T-cell (primary cell): ENCODE results near the gene DENND5B. TPM values are rescaled to one million over a fixed set of nuclear protein-coding genes. Genes with fewer than 3 reads are reported as not detected.

Experiments used
- ATAC-seq, 4 experiments: fragments of 200-7000 bp in 3 of 4; fragments of 150-1000 bp in 1 of 4; cut with Tn5 transposase; replicated peaks in 1 of 4; 1 replicate in 3 of 4; 2 replicates in 1 of 4; pipeline ENCODE4 v1.10.0; 2021; ENCODE audit warnings: moderate library complexity in 3 of 4, mild to moderate bottlenecking in 2 of 4, moderate number of reproducible peaks in 1 of 4
- CTCF ChIA-PET, 2 donors: fragments of 300-600 bp; sonication (Branson Sonifier 250); formaldehyde crosslinking; loops; one replicate each; lab custom pipeline; 2022; ENCODE audit warnings: antibody characterized with exemption in 2 of 2; lab: Charles Lee
- POLR2A ChIA-PET, 2 donors: fragments of 300-600 bp; sonication (Branson Sonifier 250); formaldehyde crosslinking; loops; one replicate each; lab custom pipeline; 2022; ENCODE audit warnings: antibody characterized with exemption in 2 of 2; lab: Charles Lee
- DNase-seq, 35 experiments: peaks; one replicate each; pipeline versions ENCODE4 v3.0.0 to v3.0.0-alpha.2; 2013 to 2023
- H3K27ac ChIP-seq: one replicate; pipeline ENCODE4 v1.5.1; 2013; ENCODE audit warnings: low read length
- H3K27me3 ChIP-seq, 2 experiments: replicated peaks in 1 of 2; 1 replicate in 1 of 2; 2 replicates in 1 of 2; pipeline versions ENCODE4 v1.6.1 to v1.7.0; 2013; ENCODE audit warnings: low read length in 1 of 2, mixed read lengths in 1 of 2; ENCODE audit not compliant: control insufficient read depth in 2 of 2, insufficient read depth in 2 of 2; ENCODE audit errors: extremely low read depth in 1 of 2
- H3K36me3 ChIP-seq, 2 donors: 1 replicate in 1 of 2; 2 replicates in 1 of 2; pipeline versions ENCODE4 v1.6.1 to v1.7.0; 2013; ENCODE audit warnings: low read length in 1 of 2; ENCODE audit not compliant: control insufficient read depth in 2 of 2, insufficient read depth in 1 of 2; ENCODE audit errors: extremely low read depth in 1 of 2
- H3K4me1 ChIP-seq, 2 experiments: 1 replicate in 1 of 2; 2 replicates in 1 of 2; pipeline versions ENCODE4 v1.6.1 to v1.7.0; 2013; ENCODE audit warnings: low read length in 2 of 2, mixed read lengths in 1 of 2; ENCODE audit not compliant: insufficient read depth in 2 of 2, control insufficient read depth in 1 of 2; ENCODE audit errors: extremely low read depth in 1 of 2
- H3K4me3 ChIP-seq, 2 donors: 1 replicate in 1 of 2; 2 replicates in 1 of 2; pipeline versions ENCODE4 v1.5.1 to v1.7.0; 2013; ENCODE audit warnings: mild to moderate bottlenecking in 2 of 2, low read length in 1 of 2, moderate library complexity in 1 of 2; ENCODE audit not compliant: control insufficient read depth in 1 of 2; ENCODE audit errors: extremely low read depth in 1 of 2
- H3K9me3 ChIP-seq: 2 replicates; pipeline ENCODE4 v1.7.0; 2013
- H3K27ac Mint-ChIP-seq, 2 donors: one replicate each; pipeline ENCODE4 v1.8.0; 2020 to 2021; ENCODE audit warnings: mild to moderate bottlenecking in 2 of 2, mixed read lengths in 2 of 2
- H3K27me3 Mint-ChIP-seq, 2 donors: one replicate each; pipeline ENCODE4 v1.8.0; 2021 to 2022; ENCODE audit warnings: mixed read lengths in 2 of 2
- H3K36me3 Mint-ChIP-seq: one replicate; pipeline ENCODE4 v1.8.0; 2021; ENCODE audit warnings: mixed read lengths
- H3K4me1 Mint-ChIP-seq, 3 donors: one replicate each; pipeline ENCODE4 v1.8.0; 2020 to 2022; ENCODE audit warnings: mixed read lengths in 3 of 3, mild to moderate bottlenecking in 1 of 3
- H3K4me3 Mint-ChIP-seq, 3 donors: one replicate each; pipeline ENCODE4 v1.8.0; 2020 to 2022; ENCODE audit warnings: mild to moderate bottlenecking in 3 of 3, mixed read lengths in 3 of 3, moderate library complexity in 3 of 3
- H3K9me3 Mint-ChIP-seq, 3 donors: one replicate each; pipeline ENCODE4 v1.8.0; 2020 to 2022; ENCODE audit warnings: mixed read lengths in 3 of 3
- WGBS: methylation state at CpG from one replicate; pipeline ENCODE4 v1.1.5; 2013; ENCODE audit warnings: missing lambda C conversion rate; ENCODE audit not compliant: insufficient coverage; 5-methylcytosine and 5-hydroxymethylcytosine counted together
- total RNA-seq, 35 experiments: library from RNA in 6 of 35; stranded (reverse) in 6 of 35; fragments of 120-200 nt in 1 of 35; gene quantifications; one replicate each; pipeline versions ENCODE4 v1.2.1 to v1.2.4 and lab custom pipeline; 2013 to 2026

Gene DENND5B
- total RNA-seq, result 1 to 10 TPM in 3 of 5 donors, under 1 TPM in 2; 0.38 to 2.6 (median 1.2) TPM
- total RNA-seq (2013), result 0.64 TPM
- total RNA-seq (lab: John Stamatoyannopoulos, UW), result 0.14 to 3.9 (median 0.58) reads per million in 29 experiments

DNA sequence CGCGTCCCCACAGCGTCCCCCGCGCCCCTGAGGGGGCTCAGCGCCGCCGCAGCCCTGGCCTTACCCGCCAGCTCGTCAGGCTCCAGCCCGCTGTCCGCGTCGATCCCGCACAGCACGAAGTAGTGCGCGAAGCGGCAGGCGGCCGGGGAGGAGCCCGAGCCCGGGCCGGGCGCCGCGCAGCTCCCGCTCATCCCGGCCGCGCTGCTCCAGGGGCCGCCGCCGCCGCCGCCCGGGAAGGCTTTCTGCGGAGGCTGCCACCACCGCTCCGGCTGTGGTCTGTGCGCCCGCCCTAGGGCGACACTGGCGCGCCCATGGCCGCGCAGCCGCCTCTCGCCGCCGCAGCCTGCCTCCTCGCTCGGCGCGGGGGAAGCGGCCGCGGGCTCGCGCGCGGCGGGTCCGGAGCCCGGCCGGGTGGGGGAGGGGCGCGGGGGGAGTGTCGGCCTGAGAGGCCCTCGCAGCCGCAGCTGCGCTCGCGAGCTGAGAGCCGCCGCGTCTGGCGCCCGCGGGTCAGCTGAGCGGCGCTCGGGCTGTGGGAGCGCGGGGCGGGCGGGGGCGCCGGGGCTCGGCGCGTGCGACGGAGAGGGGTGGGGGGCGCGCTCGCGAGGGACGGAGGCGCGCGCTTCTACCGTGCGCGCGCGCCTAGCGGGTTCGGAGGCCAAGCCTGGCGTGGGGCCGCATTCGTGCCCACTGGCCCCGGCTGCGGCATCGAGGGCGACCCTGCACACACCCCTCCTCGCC, at the start of gene DENND5B:
TSS of gene DENND5B (minus strand) at position 495 of the 738 bp plus-strand sequence. CDS start at position 191, 304 bp downstream.
- H3K27ac ChIP-seq, result no peak within 1 kb of the TSS
- H3K9me3 ChIP-seq, result no peaks in the 10 kb centered on the region
- H3K4me1 ChIP-seq, result peaks cover 0 to 11% of the 10 kb centered on the region in 2 experiments
- CTCF ChIA-PET, result no interaction called here
- H3K27me3 Mint-ChIP-seq, result peaks cover 51% of the 10 kb centered on the region in 2 donors
- peak within 1 kb of the TSS; percentile 26 to 91 for H3K4me3 ChIP-seq
- peaks cover 9 to 13% (median 11%) of the 10 kb centered on the region in 3 donors for H3K4me1 Mint-ChIP-seq
- DNase-seq (peak in 7 of 35 experiments; percentile 2 to 14 (median 8)), ATAC-seq (peak; percentile 33 to 52 (median 46))
- WGBS, result under 1% methylated on average over 108 of the region's 117 CpGs
- H3K27ac Mint-ChIP-seq, result no peak within 1 kb of the TSS
- H3K36me3 ChIP-seq, result no peaks in the 10 kb centered on the region
- POLR2A ChIA-PET, result no interaction called here
- peaks cover 5% of the 10 kb centered on the region for H3K36me3 Mint-ChIP-seq
- H3K9me3 Mint-ChIP-seq, result peaks cover 0 to 6% (median 0%) of the 10 kb centered on the region in 3 donors
- peak within 1 kb of the TSS; percentile 75 to 85 (median 85) for H3K4me3 Mint-ChIP-seq
- peaks cover 0 to 46% of the 10 kb centered on the region in 2 experiments for H3K27me3 ChIP-seq

- Histone ChIP-seq H3K4me3 (no peak overlapping the region), H3K9me3 (no peaks in the 10 kb centered on the region), H3K4me1 (no peaks in the 10 kb centered on the region), H3K27me3 (no peaks in the 10 kb centered on the region), H3K27ac (no peak overlapping the region), H3K36me3 (no peaks in the 10 kb centered on the region)
- ChIA-PET POLR2A (no interaction called here), CTCF (interaction anchor here in 1 of 2 donors (0.7 to 0.9 kb wide), 4 partner anchors 18 to 846 kb away, joined by 3 to 4 read pairs (median 3); no protein-coding TSS in a partner anchor)
- H3K36me3 Mint-ChIP-seq, result no peaks in the 10 kb centered on the region
- no peaks in the 10 kb centered on the region for H3K27me3 Mint-ChIP-seq
- ATAC-seq (no peak), DNase-seq (no peak)
- no peak overlapping the region for H3K4me3 Mint-ChIP-seq
- 80% methylated on average over 1 of the region's 1 CpG for WGBS
- H3K4me1 Mint-ChIP-seq, result peaks cover 5 to 10% (median 7%) of the 10 kb centered on the region in 3 donors
- H3K27ac Mint-ChIP-seq, result no peak overlapping the region
- no peaks in the 10 kb centered on the region for H3K9me3 Mint-ChIP-seq
Observed at GRCh38 chr12:31634620-31635019, 43.7 kb upstream of the DENND5B start.

DNA sequence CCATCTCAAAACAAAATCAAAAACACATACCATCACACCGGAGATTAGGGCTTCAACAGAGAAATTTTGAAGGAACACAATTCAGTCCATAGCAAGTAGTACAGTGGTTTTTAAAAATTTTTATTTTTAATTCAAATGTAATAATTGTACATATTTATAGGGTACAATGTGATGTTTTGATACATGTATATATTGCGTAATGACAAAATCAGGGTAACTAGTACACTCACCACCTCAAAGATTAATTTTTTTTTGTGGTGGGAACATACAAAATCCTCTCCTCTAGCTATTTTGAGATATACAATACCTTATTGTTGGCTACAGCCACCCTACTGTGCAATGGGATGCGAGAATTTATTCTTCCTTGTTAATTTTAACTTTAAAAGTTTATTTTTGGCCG, 42.5 kb upstream of the DENND5B start:
- peaks cover 5 to 10% (median 7%) of the 10 kb centered on the region in 3 donors for H3K4me1 Mint-ChIP-seq
- Histone ChIP-seq H3K36me3 (no peaks in the 10 kb centered on the region), H3K4me3 (no peak overlapping the region), H3K27ac (no peak overlapping the region), H3K27me3 (no peaks in the 10 kb centered on the region), H3K4me1 (no peaks in the 10 kb centered on the region), H3K9me3 (no peaks in the 10 kb centered on the region)
- no peak overlapping the region for H3K4me3 Mint-ChIP-seq
- H3K36me3 Mint-ChIP-seq, result no peaks in the 10 kb centered on the region
- ChIA-PET CTCF (interaction anchor here in 1 of 2 donors (0.8 kb wide), 1 partner anchor 13 kb away, joined by 4 read pairs; no protein-coding TSS in a partner anchor), POLR2A (no interaction called here)
- no CpG with 5 or more reads among the region's 4 CpGs for WGBS
- H3K9me3 Mint-ChIP-seq, result no peaks in the 10 kb centered on the region
- DNase-seq, result no peak
- H3K27ac Mint-ChIP-seq, result no peak overlapping the region
- peaks cover 0 to 3% of the 10 kb centered on the region in 2 donors for H3K27me3 Mint-ChIP-seq
- no peak for ATAC-seq

DNA sequence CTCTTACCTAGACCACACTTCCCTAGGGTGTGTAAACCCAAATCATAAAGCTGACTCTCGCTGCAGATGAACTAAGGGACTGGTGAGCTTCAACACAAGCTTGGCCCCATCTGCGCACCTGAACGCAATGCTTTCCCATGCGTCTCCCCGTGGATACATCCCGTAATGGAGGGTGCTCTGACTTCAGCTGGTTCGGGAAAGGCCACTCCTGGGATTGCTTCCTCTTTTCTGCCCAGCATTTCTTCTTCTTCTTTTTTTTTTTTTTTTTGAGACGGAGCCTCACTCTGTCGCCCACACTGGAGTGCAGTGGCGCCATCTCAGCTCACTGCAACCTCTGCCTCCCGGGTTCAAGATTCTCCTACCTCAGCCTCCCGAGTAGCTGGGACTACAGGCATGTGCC, 40.9 kb upstream of the DENND5B start:
- Histone ChIP-seq H3K4me3 (no peak overlapping the region), H3K9me3 (no peaks in the 10 kb centered on the region), H3K36me3 (no peaks in the 10 kb centered on the region), H3K27me3 (peaks cover 0 to 2% of the 10 kb centered on the region in 2 experiments), H3K27ac (no peak overlapping the region), H3K4me1 (no peaks in the 10 kb centered on the region)
- Mint-ChIP-seq H3K9me3 (no peaks in the 10 kb centered on the region), H3K27ac (no peak overlapping the region), H3K4me1 (peaks cover 5 to 8% (median 7%) of the 10 kb centered on the region in 3 donors), H3K36me3 (no peaks in the 10 kb centered on the region), H3K4me3 (no peak overlapping the region), H3K27me3 (peaks cover 0 to 3% of the 10 kb centered on the region in 2 donors)
- 75% methylated on average over 7 of the region's 12 CpGs for WGBS
- no peak for ATAC-seq
- no peak for DNase-seq
- ChIA-PET CTCF (interaction anchor here (0.6 to 1.1 kb wide), 3 partner anchors 19 to 229 kb away, joined by 3 read pairs; no protein-coding TSS in a partner anchor), POLR2A (interaction anchor here in 1 of 2 donors (0.6 kb wide), 1 partner anchor 241 kb away, joined by 4 read pairs; no protein-coding TSS in a partner anchor)

DNA sequence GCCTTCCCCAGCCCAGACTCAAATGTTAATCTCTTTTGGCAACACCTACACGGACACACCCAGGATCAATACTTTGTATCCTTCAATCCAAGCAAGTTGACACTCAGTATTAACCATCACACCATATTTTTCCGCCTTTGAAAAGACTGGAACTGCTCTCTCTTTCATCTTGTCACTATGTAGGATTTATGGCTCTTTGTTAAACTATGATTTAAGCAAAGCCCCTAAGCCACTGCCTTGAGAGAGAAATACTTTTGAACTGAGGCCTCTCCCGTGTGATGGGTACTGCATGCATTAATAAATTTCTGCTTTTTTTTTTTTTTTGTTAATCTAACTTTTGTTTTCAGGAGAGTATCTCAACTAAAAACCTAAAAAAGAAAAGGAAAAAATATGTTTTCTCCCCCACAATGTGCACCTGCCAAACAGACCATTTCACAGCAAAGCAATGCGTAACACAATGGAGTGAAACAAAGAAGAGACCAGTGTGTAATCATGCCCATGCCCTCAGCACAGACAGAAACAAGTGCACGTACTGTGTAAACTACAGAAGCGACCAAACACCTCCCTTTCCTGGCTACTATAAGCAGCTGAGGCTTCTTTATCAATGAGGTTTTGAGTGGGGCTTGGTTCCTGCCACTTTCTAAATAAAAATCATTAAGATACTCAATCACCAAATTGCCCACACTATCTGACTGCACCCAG, 40.2 kb upstream of the DENND5B start:
- Histone ChIP-seq H3K9me3 (no peaks in the 10 kb centered on the region), H3K36me3 (no peaks in the 10 kb centered on the region), H3K27ac (no peak overlapping the region), H3K27me3 (peaks cover 0 to 2% of the 10 kb centered on the region in 2 experiments), H3K4me3 (no peak overlapping the region), H3K4me1 (no peaks in the 10 kb centered on the region)
- Mint-ChIP-seq H3K4me3 (no peak overlapping the region), H3K36me3 (no peaks in the 10 kb centered on the region), H3K27me3 (peaks cover 0 to 3% of the 10 kb centered on the region in 2 donors), H3K4me1 (peaks cover 1 to 2% (median 2%) of the 10 kb centered on the region in 3 donors), H3K9me3 (no peaks in the 10 kb centered on the region), H3K27ac (no peak overlapping the region)
- no peak for ATAC-seq
- DNase-seq, result no peak
- POLR2A ChIA-PET, result interaction anchor here in 1 of 2 donors (0.6 kb wide), 1 partner anchor 241 kb away, joined by 4 read pairs; no protein-coding TSS in a partner anchor
- CTCF ChIA-PET, result interaction anchor here (0.6 to 1.0 kb wide), 2 partner anchors 221 to 228 kb away, joined by 3 read pairs; no protein-coding TSS in a partner anchor
- WGBS, result no CpG with 5 or more reads among the region's 6 CpGs
